ENCODE measurements around the gene PEAR1. TPM values are rescaled to one million over a fixed set of nuclear protein-coding genes. Genes with fewer than 3 reads are reported as not detected.

Gene PEAR1
- total RNA-seq, 1 donor: 10.8 TPM

GRCh38 chr1:156903328-156904091 is 10.0 kb downstream of the PEAR1 start:
- TF ChIP-seq CTCF (IDR thresholded peaks at IDR 0.05; ENCODE audit: insufficient read depth, low read length): no peak
- DNase-seq (ENCODE audit: low read depth): no peak

GRCh38 chr1:156904187-156904959 is 10.9 kb downstream of the PEAR1 start:
- DNase-seq (ENCODE audit: low read depth): no peak
- H3K4me3 ChIP-seq (ENCODE audit: low read depth, low read length): no peak overlapping the region
- no peak for TF ChIP-seq CTCF (IDR thresholded peaks at IDR 0.05; ENCODE audit: insufficient read depth, low read length)

More at GRCh38 chr1:156903328-156904091, 10.0 kb downstream of the PEAR1 start:
- no peak overlapping the region for H3K4me3 ChIP-seq (ENCODE audit: low read depth, low read length)

GRCh38 chr1:156905176-156905575 is 11.7 kb downstream of the PEAR1 start:
- no peak for DNase-seq (ENCODE audit: low read depth)
- no peak for TF ChIP-seq CTCF (IDR thresholded peaks at IDR 0.05; ENCODE audit: insufficient read depth, low read length)
- no peak overlapping the region for H3K4me3 ChIP-seq (ENCODE audit: low read depth, low read length)

- H3K4me3 ChIP-seq (ENCODE audit: low read depth, low read length): no peak overlapping the region
- TF ChIP-seq CTCF (IDR thresholded peaks at IDR 0.05; ENCODE audit: insufficient read depth, low read length): no peak
- DNase-seq (ENCODE audit: low read depth): no peak
Observed at GRCh38 chr1:156905651-156906050, 12.1 kb downstream of the PEAR1 start.

- no peak for TF ChIP-seq CTCF (IDR thresholded peaks at IDR 0.05; ENCODE audit: insufficient read depth, low read length)
- DNase-seq (ENCODE audit: low read depth): no peak
- no peak overlapping the region for H3K4me3 ChIP-seq (ENCODE audit: low read depth, low read length)
Observed at GRCh38 chr1:156906206-156906906, 12.8 kb downstream of the PEAR1 start.

- no peak for DNase-seq (ENCODE audit: low read depth)
- no peak overlapping the region for H3K4me3 ChIP-seq (ENCODE audit: low read depth, low read length)
- TF ChIP-seq CTCF (IDR thresholded peaks at IDR 0.05; ENCODE audit: insufficient read depth, low read length): no peak
Observed at GRCh38 chr1:156908541-156908940, 15.0 kb downstream of the PEAR1 start.

Measured in fibroblast of the aortic adventitia (primary cell).